B cell (primary cell): ENCODE measurements around the gene EPC1. TPM values are rescaled to one million over a fixed set of nuclear protein-coding genes. Genes with fewer than 3 reads are reported as not detected.

ENCODE experiments used
- ATAC-seq: fragments of 200-7000 bp; cut with Tn5 transposase; one replicate; pipeline ENCODE4 v1.10.0; 2021; ENCODE audit warnings: low read depth, mild to moderate bottlenecking, moderate number of reproducible peaks, moderate library complexity
- CTCF ChIA-PET: fragments of 350-600 bp; sonication (Branson Sonifier 250); formaldehyde crosslinking; loops from one replicate; lab custom pipeline; 2021; ENCODE audit warnings: antibody characterized with exemption, inconsistent platforms; lab: Charles Lee
- POLR2A ChIA-PET: fragments of 350-600 bp; sonication (Branson Sonifier 250); formaldehyde crosslinking; loops from one replicate; lab custom pipeline; 2021; ENCODE audit warnings: antibody characterized with exemption; lab: Charles Lee
- DNase-seq: peaks from one replicate; pipeline ENCODE4 v3.0.0; 2013
- H2AFZ ChIP-seq: 2 replicates; pipeline ENCODE4 v1.6.1; 2012; ENCODE audit warnings: mild to moderate bottlenecking, low read depth, low read length; ENCODE audit not compliant: insufficient read depth, poor library complexity, severe bottlenecking
- H3K27ac ChIP-seq, 2 donors: 1 replicate in 1 of 2; 2 replicates in 1 of 2; pipeline ENCODE4 v1.5.1; 2012 to 2013; ENCODE audit warnings: low read length in 2 of 2, mild to moderate bottlenecking in 2 of 2, moderate library complexity in 1 of 2
- H3K27me3 ChIP-seq, 4 experiments: fragments of 200-600 bp in 1 of 4; sonication (generic) in 1 of 4; replicated peaks in 1 of 4; 1 replicate in 2 of 4; 2 replicates in 2 of 4; pipeline versions ENCODE4 v1.6.1 to v1.7.0; 2013 to 2016; ENCODE audit warnings: low read length in 3 of 4, mild to moderate bottlenecking in 2 of 4, mixed read lengths in 1 of 4, moderate library complexity in 1 of 4; ENCODE audit not compliant: insufficient read depth in 4 of 4, control insufficient read depth in 3 of 4; ENCODE audit errors: control extremely low read depth in 1 of 4
- H3K36me3 ChIP-seq, 2 experiments: replicated peaks in 1 of 2; 1 replicate in 1 of 2; 2 replicates in 1 of 2; pipeline versions ENCODE4 v1.6.1 to v1.7.1; 2013; ENCODE audit warnings: low read length in 1 of 2; ENCODE audit not compliant: insufficient read depth in 2 of 2, control insufficient read depth in 1 of 2; ENCODE audit errors: control extremely low read depth in 1 of 2, extremely low read depth in 1 of 2
- H3K4me1 ChIP-seq, 2 donors: fragments of 200-600 bp in 1 of 2; sonication (generic) in 1 of 2; 1 replicate in 1 of 2; 2 replicates in 1 of 2; pipeline versions ENCODE4 v1.5.1 to v1.6.1; 2013 to 2017; ENCODE audit warnings: low read length in 2 of 2; ENCODE audit not compliant: control insufficient read depth in 2 of 2, insufficient read depth in 2 of 2
- H3K4me2 ChIP-seq: replicated peaks from 2 replicates; pipeline ENCODE3; 2012; ENCODE audit warnings: mild to moderate bottlenecking, low read depth, low read length; ENCODE audit not compliant: poor library complexity, severe bottlenecking
- H3K4me3 ChIP-seq, 5 experiments: fragments of 200-600 bp in 1 of 5; sonication (generic) in 1 of 5; 1 replicate in 3 of 5; 2 replicates in 2 of 5; pipeline versions ENCODE4 v1.5.1 to v1.7.0; 2011 to 2016; ENCODE audit warnings: low read length in 4 of 5, mild to moderate bottlenecking in 4 of 5, low read depth in 2 of 5, control low read depth in 1 of 5, moderate library complexity in 1 of 5; ENCODE audit not compliant: insufficient read depth in 1 of 5; ENCODE audit errors: control extremely low read depth in 1 of 5, extremely low read depth in 1 of 5
- H3K79me2 ChIP-seq: fragments of 200-600 bp; sonication (generic); one replicate; pipeline ENCODE4 v1.6.0; 2016; ENCODE audit warnings: low read length; ENCODE audit not compliant: control insufficient read depth, insufficient read depth
- H3K9ac ChIP-seq: fragments of 200-600 bp; sonication (generic); 2 replicates; pipeline ENCODE4 v1.6.1; 2017; ENCODE audit warnings: mild to moderate bottlenecking, low read length, moderate library complexity
- H3K9me3 ChIP-seq, 3 donors: one replicate each; pipeline versions ENCODE4 v1.6.1 to v1.7.1; 2013; ENCODE audit warnings: low read length in 2 of 3; ENCODE audit not compliant: control insufficient read depth in 2 of 3, insufficient read depth in 1 of 3; ENCODE audit errors: control extremely low read depth in 1 of 3
- H4K20me1 ChIP-seq: 2 replicates; pipeline ENCODE4 v1.6.0; 2012; ENCODE audit warnings: mild to moderate bottlenecking, low read length; ENCODE audit not compliant: insufficient read depth, control insufficient read depth, poor library complexity, severe bottlenecking
- H3K27ac Mint-ChIP-seq: one replicate; pipeline ENCODE4 v1.8.0; 2021; ENCODE audit warnings: mixed read lengths
- H3K27me3 Mint-ChIP-seq: one replicate; pipeline ENCODE4 v1.8.0; 2021; ENCODE audit warnings: mixed read lengths
- H3K4me1 Mint-ChIP-seq: one replicate; pipeline ENCODE4 v1.8.0; 2021; ENCODE audit warnings: mixed read lengths
- H3K4me3 Mint-ChIP-seq: one replicate; pipeline ENCODE4 v1.8.0; 2021; ENCODE audit warnings: mixed read lengths
- H3K9me3 Mint-ChIP-seq: one replicate; pipeline ENCODE4 v1.8.0; 2022; ENCODE audit warnings: mixed read lengths; ENCODE audit not compliant: insufficient read depth
- EZH2 ChIP-seq: IDR thresholded peaks from 2 replicates; pipeline ENCODE4 v1.6.1; 2012; ENCODE audit warnings: borderline replicate concordance, low read depth, mild to moderate bottlenecking, moderate library complexity, low read length; ENCODE audit not compliant: insufficient read depth, poor library complexity, severe bottlenecking
- WGBS: methylation state at CpG from one replicate; pipeline ENCODE4 v1.1.5; 2013; ENCODE audit warnings: missing lambda C conversion rate; ENCODE audit not compliant: insufficient coverage; 5-methylcytosine and 5-hydroxymethylcytosine counted together
- intact Hi-C: fragments of 100-400 bp; cut with micrococcal nuclease; formaldehyde crosslinking; loops from one replicate; pipeline ENCODE4 v1.10.0; 2022
- polyA plus RNA-seq: library from polyadenylated mRNA; depleted of rRNA; stranded (reverse); fragments of >200 nt; gene quantifications from 2 replicates; pipeline ENCODE4 v1.2.3, GENCODE V29; 2012
- total RNA-seq, 2 donors: library from RNA; stranded (reverse); fragments of 120-200 nt in 1 of 2; gene quantifications; 1 replicate in 1 of 2; 2 replicates in 1 of 2; pipeline versions ENCODE4 v1.2.3 to v1.2.4, GENCODE V29; 2013 to 2022
- TF ChIP-seq, protein P1 (sequence below): fragments of 200-600 bp; IDR thresholded peaks from one replicate; pipeline ENCODE4 v1.8.0; 2022; ENCODE audit warnings: antibody characterized with exemption, mild to moderate bottlenecking

EPC1 gene
- total and polyA plus RNA-seq, 2 donors (not counting 1 experiment from before 2014, with no cell fraction given) = 120 to 220 TPM

- Mint-ChIP-seq H3K9me3 (no peaks in the 10 kb centered on the region), H3K4me3 (peak overlapping the region; percentile 16), H3K4me1 (peaks cover 6% of the 10 kb centered on the region), H3K27me3 (no peaks in the 10 kb centered on the region), H3K27ac (no peak overlapping the region)
- H3K4me1 ChIP-seq = peaks cover 3 to 7% of the 10 kb centered on the region in 2 donors
- ChIA-PET POLR2A (interaction anchor here (0.6 to 1.0 kb wide), 2 partner anchors 89 to 103 kb away, joined by 3 read pairs; no protein-coding TSS in a partner anchor), CTCF (interaction anchor here (0.7 to 7.7 kb wide), 22 partner anchors 9 to 752 kb away, joined by 3 to 75 read pairs (median 4); partner anchors contain the start of gene CCDC7)
- WGBS = 30% methylated on average over 8 of the region's 12 CpGs
- TF ChIP-seq, protein P1, sequence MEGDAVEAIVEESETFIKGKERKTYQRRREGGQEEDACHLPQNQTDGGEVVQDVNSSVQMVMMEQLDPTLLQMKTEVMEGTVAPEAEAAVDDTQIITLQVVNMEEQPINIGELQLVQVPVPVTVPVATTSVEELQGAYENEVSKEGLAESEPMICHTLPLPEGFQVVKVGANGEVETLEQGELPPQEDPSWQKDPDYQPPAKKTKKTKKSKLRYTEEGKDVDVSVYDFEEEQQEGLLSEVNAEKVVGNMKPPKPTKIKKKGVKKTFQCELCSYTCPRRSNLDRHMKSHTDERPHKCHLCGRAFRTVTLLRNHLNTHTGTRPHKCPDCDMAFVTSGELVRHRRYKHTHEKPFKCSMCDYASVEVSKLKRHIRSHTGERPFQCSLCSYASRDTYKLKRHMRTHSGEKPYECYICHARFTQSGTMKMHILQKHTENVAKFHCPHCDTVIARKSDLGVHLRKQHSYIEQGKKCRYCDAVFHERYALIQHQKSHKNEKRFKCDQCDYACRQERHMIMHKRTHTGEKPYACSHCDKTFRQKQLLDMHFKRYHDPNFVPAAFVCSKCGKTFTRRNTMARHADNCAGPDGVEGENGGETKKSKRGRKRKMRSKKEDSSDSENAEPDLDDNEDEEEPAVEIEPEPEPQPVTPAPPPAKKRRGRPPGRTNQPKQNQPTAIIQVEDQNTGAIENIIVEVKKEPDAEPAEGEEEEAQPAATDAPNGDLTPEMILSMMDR = peak; percentile 93
- no peak for TF ChIP-seq EZH2
- no peak overlapping the region for H3K27ac ChIP-seq
- H3K4me2 ChIP-seq = peak overlapping the region; percentile 53
- no peaks in the 10 kb centered on the region for H3K9me3 ChIP-seq
- H3K79me2 ChIP-seq = no peaks in the 10 kb centered on the region
- no peaks in the 10 kb centered on the region for H3K27me3 ChIP-seq
- H3K36me3 ChIP-seq = no peaks in the 10 kb centered on the region
- DNase-seq = peak; percentile 81
- intact Hi-C loops = loop anchor here (1.0 to 2.0 kb wide), 5 partner anchors 89 to 752 kb away; partner anchors contain the start of gene CCDC7
- peak overlapping the region; percentile 22 for H3K9ac ChIP-seq
- ATAC-seq = peak; percentile 92
- H4K20me1 ChIP-seq = no peaks in the 10 kb centered on the region
- no peak overlapping the region for H3K4me3 ChIP-seq
- H2AFZ ChIP-seq = peak overlapping the region; percentile 85
Measured at GRCh38 chr10:32256613-32257437, 90.1 kb downstream of the EPC1 start.

DNA sequence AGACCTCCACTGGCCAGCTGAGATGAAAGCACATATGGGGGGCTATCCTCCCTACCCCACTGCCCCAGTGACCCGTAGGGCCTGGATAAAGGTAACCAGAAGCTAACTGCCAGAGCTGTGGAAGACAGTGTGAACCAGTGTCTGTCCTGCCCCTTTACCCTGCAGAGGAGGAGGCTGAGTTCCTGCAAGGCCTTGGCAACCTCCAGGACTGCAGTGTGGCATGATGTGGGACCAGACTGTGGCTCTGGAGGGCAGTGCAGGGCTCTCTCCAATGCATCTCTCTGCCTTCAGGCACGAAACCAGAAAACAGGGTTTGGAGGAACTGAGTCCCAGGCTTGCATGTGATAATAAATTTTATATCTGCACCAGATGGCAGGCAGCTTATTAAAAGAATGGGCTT lies 93.1 kb downstream of the EPC1 start:
- no peak overlapping the region for H3K27ac Mint-ChIP-seq
- intact Hi-C loops = no loop called here
- no peaks in the 10 kb centered on the region for H3K9me3 ChIP-seq
- H3K27me3 Mint-ChIP-seq = no peaks in the 10 kb centered on the region
- no peaks in the 10 kb centered on the region for H3K36me3 ChIP-seq
- no peak overlapping the region for H3K4me3 Mint-ChIP-seq
- peaks cover 6% of the 10 kb centered on the region for H3K4me1 Mint-ChIP-seq
- H3K4me1 ChIP-seq = peaks cover 3 to 7% of the 10 kb centered on the region in 2 donors
- H3K79me2 ChIP-seq = no peaks in the 10 kb centered on the region
- H3K9ac ChIP-seq = no peak overlapping the region
- H3K4me3 ChIP-seq = no peak overlapping the region
- no peak for DNase-seq
- no peak for TF ChIP-seq EZH2
- TF ChIP-seq, protein P1 = no peak
- no peak overlapping the region for H3K27ac ChIP-seq
- 95% methylated on average over 2 of the region's 2 CpGs for WGBS
- no peak for ATAC-seq
- no peak overlapping the region for H2AFZ ChIP-seq
- no peak overlapping the region for H3K4me2 ChIP-seq
- H3K27me3 ChIP-seq = no peaks in the 10 kb centered on the region
- H3K9me3 Mint-ChIP-seq = no peaks in the 10 kb centered on the region
- POLR2A ChIA-PET = no interaction called here
- no peaks in the 10 kb centered on the region for H4K20me1 ChIP-seq
- CTCF ChIA-PET = interaction anchor here (1.4 to 7.7 kb wide), 4 partner anchors 83 to 115 kb away, joined by 3 to 75 read pairs (median 32); no protein-coding TSS in a partner anchor
